ENCODE results near the gene PLPP1. TPM values are rescaled to one million over a fixed set of nuclear protein-coding genes. Genes with fewer than 3 reads are reported as not detected.

Gene PLPP1
- total RNA-seq, 2 experiments from 2014 or later, result 2.9 to 3.0 TPM

GRCh38 chr5:55438998-55439397, 95.8 kb downstream of the PLPP1 start:
- no peak for TF ChIP-seq CTCF (IDR thresholded peaks at IDR 0.05)
- Histone ChIP-seq H3K27me3 (ENCODE audit: control insufficient read depth in 1 of 2, insufficient read depth in 2 of 2, low read length in 2 of 2) (no peaks in the 10 kb centered on the region), H3K4me3 (ENCODE audit: low read length) (no peak overlapping the region), H3K4me1 (ENCODE audit: insufficient read depth, low read length) (peaks cover 11% of the 10 kb centered on the region), H3K27ac (ENCODE audit: low read depth in 1 of 2, low read length in 2 of 2) (no peak overlapping the region), H3K9me3 (ENCODE audit: control insufficient read depth in 1 of 2, insufficient read depth in 1 of 2, low read length in 2 of 2) (peaks cover 6 to 10% of the 10 kb centered on the region in 2 experiments), H3K36me3 (ENCODE audit: insufficient read depth, low read length) (peaks cover 3% of the 10 kb centered on the region)
- ATAC-seq (ENCODE audit: poor library complexity) (no peak), DNase-seq (no peak)
- H3K27me3 Mint-ChIP-seq, result no peaks in the 10 kb centered on the region
- H3K36me3 Mint-ChIP-seq (ENCODE audit: low read depth), result peaks cover 50% of the 10 kb centered on the region
- H3K9me3 Mint-ChIP-seq, result peaks cover 12% of the 10 kb centered on the region
- ChIA-PET POLR2A (no interaction called here), CTCF (no interaction called here)
- no peak overlapping the region for H3K4me3 Mint-ChIP-seq
- H3K4me1 Mint-ChIP-seq (ENCODE audit: low read depth), result peaks cover 33% of the 10 kb centered on the region
- intact Hi-C loops (cut with DNase I, micrococcal nuclease), result no loop called here
- peak overlapping the region; percentile 45 for H3K27ac Mint-ChIP-seq

GRCh38 chr5:55437859-55438206, 96.9 kb downstream of the PLPP1 start:
- intact Hi-C loops (cut with DNase I, micrococcal nuclease), result no loop called here
- Mint-ChIP-seq H3K27me3 (no peaks in the 10 kb centered on the region), H3K36me3 (ENCODE audit: low read depth) (peaks cover 54% of the 10 kb centered on the region), H3K4me1 (ENCODE audit: low read depth) (peaks cover 33% of the 10 kb centered on the region), H3K4me3 (no peak overlapping the region), H3K9me3 (peaks cover 12% of the 10 kb centered on the region), H3K27ac (no peak overlapping the region)
- Histone ChIP-seq H3K36me3 (ENCODE audit: insufficient read depth, low read length) (peaks cover 3% of the 10 kb centered on the region), H3K4me1 (ENCODE audit: insufficient read depth, low read length) (peaks cover 11% of the 10 kb centered on the region), H3K27me3 (ENCODE audit: control insufficient read depth in 1 of 2, insufficient read depth in 2 of 2, low read length in 2 of 2) (no peaks in the 10 kb centered on the region), H3K27ac (ENCODE audit: low read depth in 1 of 2, low read length in 2 of 2) (no peak overlapping the region), H3K4me3 (ENCODE audit: low read length) (no peak overlapping the region), H3K9me3 (ENCODE audit: control insufficient read depth in 1 of 2, insufficient read depth in 1 of 2, low read length in 2 of 2) (peaks cover 13 to 22% of the 10 kb centered on the region in 2 experiments)
- no peak for ATAC-seq (ENCODE audit: poor library complexity)
- TF ChIP-seq CTCF (IDR thresholded peaks at IDR 0.05), result no peak
- ChIA-PET CTCF (no interaction called here), POLR2A (no interaction called here)
- DNase-seq, result no peak

- H3K27me3 Mint-ChIP-seq, result no peaks in the 10 kb centered on the region
- no peaks in the 10 kb centered on the region for H3K27me3 ChIP-seq (ENCODE audit: control insufficient read depth in 1 of 2, insufficient read depth in 2 of 2, low read length in 2 of 2)
- ChIA-PET POLR2A (no interaction called here), CTCF (interaction anchor here (0.6 kb wide), 1 partner anchor 265 kb away, joined by 4 read pairs; no protein-coding TSS in a partner anchor)
- no peak for DNase-seq
- intact Hi-C loops (cut with DNase I, micrococcal nuclease), result no loop called here
- H3K36me3 Mint-ChIP-seq (ENCODE audit: low read depth), result peaks cover 58% of the 10 kb centered on the region
- H3K27ac Mint-ChIP-seq, result no peak overlapping the region
- peaks cover 33% of the 10 kb centered on the region for H3K4me1 Mint-ChIP-seq (ENCODE audit: low read depth)
- TF ChIP-seq CTCF (IDR thresholded peaks at IDR 0.05), result no peak
- ATAC-seq (ENCODE audit: poor library complexity), result no peak
- H3K9me3 ChIP-seq (ENCODE audit: control insufficient read depth in 1 of 2, insufficient read depth in 1 of 2, low read length in 2 of 2), result peaks cover 16 to 24% of the 10 kb centered on the region in 2 experiments
- H3K36me3 ChIP-seq (ENCODE audit: insufficient read depth, low read length), result peaks cover 3% of the 10 kb centered on the region
- no peak overlapping the region for H3K4me3 Mint-ChIP-seq
- no peak overlapping the region for H3K4me3 ChIP-seq (ENCODE audit: low read length)
- peaks cover 13% of the 10 kb centered on the region for H3K9me3 Mint-ChIP-seq
- no peak overlapping the region for H3K27ac ChIP-seq (ENCODE audit: low read depth in 1 of 2, low read length in 2 of 2)
- peaks cover 11% of the 10 kb centered on the region for H3K4me1 ChIP-seq (ENCODE audit: insufficient read depth, low read length)
These were observed 97.3 kb downstream of the PLPP1 start for GRCh38 chr5:55437452-55437851.
